GM12801 (cell line): Measurements from ENCODE around the gene SDSL.

Experiments
- CTCF ChIP-seq: IDR thresholded peaks from one replicate; pipeline ENCODE4 v1.5.1; 2011; ENCODE audit warnings: control low read depth; ENCODE audit not compliant: insufficient read length; ENCODE audit errors: extremely low read depth

SDSL gene

GRCh38 chr12:113403435-113404415 lies 18.5 kb upstream of the SDSL start, which contains the start of gene SDS:
SDS (minus strand) TSS chr12:113403887; CDS start chr12:113399708, 4,179 bp downstream.
- TF ChIP-seq CTCF, result no peak

GRCh38 chr12:113405694-113406093 lies 16.5 kb upstream of the SDSL start:
- TF ChIP-seq CTCF, result no peak

GRCh38 chr12:113407931-113408600 lies 14.1 kb upstream of the SDSL start:
- no peak for TF ChIP-seq CTCF

GRCh38 chr12:113408756-113409298 lies 13.4 kb upstream of the SDSL start:
- TF ChIP-seq CTCF, result no peak

GRCh38 chr12:113409462-113410124 lies 12.6 kb upstream of the SDSL start:
- TF ChIP-seq CTCF, result no peak

- TF ChIP-seq CTCF, result no peak
These were observed 8.7 kb upstream of the SDSL start for GRCh38 chr12:113413488-113413939.
